ENCODE data around the gene GRIN3A.
"Not testable (repeated sequence)": the region's sequence is repeated elsewhere in the genome, so short reads cannot be mapped to it uniquely, and the experiment has no call there.

GRIN3A gene

DNA sequence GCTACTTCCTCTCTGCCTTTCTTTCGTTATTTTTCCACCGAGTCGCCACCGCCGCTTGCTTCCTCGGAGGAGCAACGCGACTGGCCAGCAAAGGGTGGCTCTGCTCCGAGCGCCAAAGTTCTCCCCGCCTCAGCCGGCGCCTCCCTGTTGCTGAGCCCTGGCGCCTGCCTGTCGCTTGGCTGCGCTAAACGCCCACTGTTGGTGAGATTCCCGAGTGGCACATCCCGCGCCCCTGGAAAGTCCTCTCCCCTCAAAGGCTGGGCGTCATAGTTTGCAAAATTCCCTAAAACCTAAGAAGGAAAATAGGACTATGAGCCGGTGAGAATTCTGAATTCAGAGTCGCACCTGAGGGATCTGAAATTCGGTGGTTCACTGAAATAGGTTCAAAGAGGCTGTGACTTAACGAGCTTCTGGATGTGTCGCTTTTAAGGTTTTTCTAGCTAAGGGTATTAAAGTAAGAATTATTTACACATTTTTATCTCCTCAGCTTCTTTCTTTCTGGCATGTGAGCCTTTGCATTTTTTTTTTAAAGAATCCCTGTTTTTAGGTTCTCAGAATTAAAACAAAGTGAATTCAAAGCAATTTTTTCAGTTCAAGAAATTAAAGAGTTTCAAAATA, at the start of gene GRIN3A:
Gene GRIN3A, minus strand, starts transcription at position 82 of the 618 bp plus-strand sequence. CDS start 668 bp downstream, outside the sequence.
- peak; percentile 56 for DNase-seq

DNA sequence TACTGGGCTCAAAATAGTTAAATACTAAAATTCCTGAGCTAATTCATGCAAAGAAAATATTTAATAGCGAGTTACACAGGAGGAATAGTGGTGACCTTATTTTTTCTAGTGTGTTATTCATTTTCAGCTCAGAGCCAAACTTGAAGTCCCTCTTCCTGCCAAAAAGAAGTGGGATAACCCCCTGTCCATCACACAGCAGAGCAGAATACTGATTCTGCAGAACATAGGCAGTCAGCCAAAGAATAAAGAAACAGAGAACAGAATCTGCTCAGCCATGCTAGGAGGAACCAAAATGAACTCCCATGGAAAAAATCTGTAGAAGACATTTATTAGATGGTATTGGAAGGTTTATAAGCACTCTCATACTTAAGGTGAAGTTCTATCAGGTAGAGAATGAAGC, 49.4 kb upstream of the GRIN3A start:
- no peak for DNase-seq

GRCh38 chr9:101778332-101778731, 39.9 kb upstream of the GRIN3A start:
- DNase-seq: no peak

- no peak for DNase-seq
These were observed 26.0 kb upstream of the GRIN3A start for GRCh38 chr9:101764472-101764871.

DNA sequence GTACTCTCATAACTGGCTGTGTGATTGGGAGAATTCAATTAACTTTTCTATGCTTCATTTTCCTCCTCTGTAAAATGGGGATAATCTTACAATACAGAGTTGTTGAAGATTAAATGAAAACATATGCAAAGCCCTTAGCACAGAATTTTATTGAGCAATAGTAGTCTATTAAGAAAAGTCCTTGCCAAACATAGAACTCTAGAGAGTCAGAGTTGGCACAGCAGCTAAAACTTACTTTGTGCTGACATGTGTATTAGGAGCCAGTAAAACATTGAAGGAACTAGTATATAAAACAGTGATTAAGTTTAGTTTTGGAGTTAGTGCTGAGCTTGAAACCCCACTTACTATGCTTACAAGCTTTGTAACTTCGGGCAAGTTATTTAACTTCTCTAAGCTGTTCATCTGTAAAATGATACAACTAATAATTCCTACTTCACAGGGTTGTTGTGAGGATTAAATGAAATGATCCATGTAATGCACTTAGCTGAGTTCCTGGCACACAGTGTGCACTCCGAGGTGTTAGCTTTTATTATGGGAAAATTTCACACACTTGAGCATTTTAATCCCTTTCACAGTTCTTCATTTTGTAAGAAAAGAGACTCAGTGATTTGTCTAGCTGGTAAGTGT, 20.0 kb upstream of the GRIN3A start:
- DNase-seq: no peak

DNA sequence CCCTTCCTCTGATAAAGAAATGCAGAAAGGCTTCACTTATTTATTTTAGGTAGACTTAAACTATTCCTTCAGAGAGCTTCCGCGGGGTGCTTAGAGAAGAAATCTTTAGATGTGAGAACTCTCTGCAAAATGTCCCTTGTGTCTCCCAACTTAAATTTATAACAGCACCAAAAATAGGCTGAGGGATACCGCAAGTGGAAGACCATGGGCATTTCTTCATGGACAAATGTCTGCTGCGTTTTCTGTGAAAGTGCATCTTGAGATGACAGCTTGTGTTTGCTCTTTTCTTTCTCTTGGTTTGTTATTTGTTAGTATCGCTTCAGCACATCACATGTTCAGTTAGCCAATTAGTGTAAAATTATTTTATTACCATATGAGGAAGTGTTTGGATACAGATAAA, 15.3 kb upstream of the GRIN3A start:
- no peak for DNase-seq

- no peak for DNase-seq
These were observed 13.4 kb upstream of the GRIN3A start for GRCh38 chr9:101751895-101752294.

- DNase-seq: no peak
These were observed 864 bp upstream of the GRIN3A start for GRCh38 chr9:101739311-101739710.

DNA sequence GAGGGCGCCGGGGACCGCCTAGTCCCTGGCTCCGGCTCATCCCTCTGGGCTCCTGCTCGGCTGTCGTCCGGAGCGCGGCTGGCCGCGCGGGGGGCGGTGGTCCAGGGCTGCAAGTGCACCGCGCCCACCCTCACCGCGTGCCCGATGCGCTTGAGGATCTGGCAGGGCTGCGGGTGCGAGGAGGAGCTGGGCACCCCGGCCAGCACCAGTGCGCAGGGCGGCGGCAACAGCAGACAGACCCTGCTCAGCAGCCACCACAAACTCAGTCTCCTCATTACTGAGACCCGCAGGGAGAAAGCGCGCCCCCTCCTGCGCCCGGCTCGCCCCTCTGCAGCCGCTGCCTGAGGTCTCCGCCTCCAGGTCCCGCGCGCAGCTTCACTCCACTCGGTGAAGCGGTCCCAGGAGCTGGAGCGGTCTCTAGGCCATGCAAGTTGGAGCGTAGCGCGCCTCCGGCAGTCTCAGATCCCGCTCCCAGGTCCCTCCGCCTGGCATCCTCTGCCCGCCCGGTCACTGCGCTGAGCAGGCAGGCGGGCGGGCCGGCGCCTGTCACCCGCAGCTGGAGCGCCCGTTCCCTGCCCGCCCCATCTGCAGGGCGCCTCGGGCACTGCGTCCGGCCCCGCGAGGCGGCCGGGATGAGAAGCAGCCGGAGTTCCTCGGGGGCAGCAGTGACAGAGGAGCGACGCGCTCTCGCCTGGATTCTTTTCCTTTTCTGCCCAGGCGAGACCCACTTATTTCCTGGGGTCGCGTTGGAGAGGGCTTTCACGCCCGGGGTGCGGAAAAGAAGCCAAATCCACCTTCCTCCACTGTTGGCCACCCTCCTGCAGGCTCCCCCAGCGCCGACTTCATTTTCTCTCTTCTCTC, 512 bp downstream of the GRIN3A start:
- peak; percentile 44 for DNase-seq

DNA sequence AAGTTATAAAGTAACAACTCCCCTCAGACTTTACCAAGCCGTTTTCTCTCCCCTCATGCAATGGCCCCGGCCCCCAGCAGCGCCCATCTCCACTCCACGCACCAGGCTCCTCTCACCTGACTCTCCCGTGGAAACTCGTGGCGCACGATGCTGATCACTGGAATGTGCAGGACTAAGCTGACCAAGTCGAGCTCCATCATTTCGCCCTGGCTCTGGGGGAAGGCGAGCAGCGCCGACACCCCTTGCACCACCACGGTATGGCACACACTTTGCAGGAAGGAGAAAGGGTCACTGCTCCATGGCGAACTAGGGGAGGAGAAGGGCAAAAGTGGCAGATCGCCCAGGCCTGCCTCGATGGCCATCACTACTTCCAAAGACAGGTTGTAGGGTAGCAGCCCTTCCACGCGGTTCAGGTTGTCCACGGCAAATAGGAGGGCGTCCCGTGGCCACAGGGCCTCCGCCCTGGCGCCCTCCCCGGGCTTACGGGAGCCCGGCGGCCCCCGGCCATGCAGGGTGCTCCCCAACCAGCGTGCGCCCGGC, 1.2 kb downstream of the GRIN3A start:
- no peak for DNase-seq

GRCh38 chr9:101736717-101737116, 1.7 kb downstream of the GRIN3A start:
- DNase-seq: no peak

- no peak for DNase-seq
These were observed 7.0 kb downstream of the GRIN3A start for GRCh38 chr9:101731429-101731828.

DNA sequence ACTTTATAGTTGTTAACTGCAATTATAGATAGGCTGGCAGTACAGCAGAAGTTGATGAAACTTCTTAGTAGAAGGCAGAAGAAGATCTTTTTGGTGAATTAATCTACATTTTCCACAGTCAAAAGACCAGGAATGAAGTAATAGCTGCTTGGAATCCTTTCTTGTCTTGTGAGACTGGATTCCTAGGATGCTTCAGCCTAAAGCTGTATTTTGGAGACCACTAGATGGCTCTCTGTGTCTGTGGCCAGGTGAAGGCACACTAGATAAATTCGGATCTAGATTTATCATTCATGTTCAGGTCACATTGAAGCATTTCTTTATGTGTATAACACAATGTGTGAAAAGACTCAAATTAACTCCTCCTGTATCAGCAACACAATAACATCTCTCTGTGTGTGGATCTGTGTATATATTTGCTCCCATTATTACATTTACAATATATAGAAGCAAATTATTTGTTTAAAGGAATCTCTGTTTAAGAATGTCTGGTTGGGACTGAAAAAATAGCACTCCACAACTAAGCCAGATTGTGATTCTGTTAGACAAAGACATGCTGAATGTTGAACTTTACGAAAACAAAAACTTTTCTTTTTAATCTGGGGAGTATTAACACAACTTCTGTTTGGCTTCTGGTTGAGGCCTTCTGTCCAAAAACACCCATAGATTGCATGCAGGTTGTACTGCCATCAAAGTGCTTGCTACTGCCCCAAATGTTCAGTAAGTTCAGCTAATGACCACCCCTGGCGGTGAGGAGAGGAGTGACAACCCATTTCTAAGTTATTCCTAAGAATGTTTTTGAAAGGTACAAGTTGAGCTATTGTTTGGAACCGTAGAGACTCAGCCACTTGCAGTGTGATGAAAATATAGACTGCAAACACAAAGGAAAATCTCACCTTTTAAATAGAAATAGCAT, 10.6 kb downstream of the GRIN3A start:
- DNase-seq: peak; percentile 61

- not testable (repeated sequence) for DNase-seq
These were observed 14.2 kb downstream of the GRIN3A start for GRCh38 chr9:101724271-101724670.

GRCh38 chr9:101718192-101718591, 20.3 kb downstream of the GRIN3A start:
- peak; percentile 34 for DNase-seq

- peak; percentile 89 for DNase-seq
These were observed 21.8 kb downstream of the GRIN3A start for GRCh38 chr9:101716629-101717028.

DNA sequence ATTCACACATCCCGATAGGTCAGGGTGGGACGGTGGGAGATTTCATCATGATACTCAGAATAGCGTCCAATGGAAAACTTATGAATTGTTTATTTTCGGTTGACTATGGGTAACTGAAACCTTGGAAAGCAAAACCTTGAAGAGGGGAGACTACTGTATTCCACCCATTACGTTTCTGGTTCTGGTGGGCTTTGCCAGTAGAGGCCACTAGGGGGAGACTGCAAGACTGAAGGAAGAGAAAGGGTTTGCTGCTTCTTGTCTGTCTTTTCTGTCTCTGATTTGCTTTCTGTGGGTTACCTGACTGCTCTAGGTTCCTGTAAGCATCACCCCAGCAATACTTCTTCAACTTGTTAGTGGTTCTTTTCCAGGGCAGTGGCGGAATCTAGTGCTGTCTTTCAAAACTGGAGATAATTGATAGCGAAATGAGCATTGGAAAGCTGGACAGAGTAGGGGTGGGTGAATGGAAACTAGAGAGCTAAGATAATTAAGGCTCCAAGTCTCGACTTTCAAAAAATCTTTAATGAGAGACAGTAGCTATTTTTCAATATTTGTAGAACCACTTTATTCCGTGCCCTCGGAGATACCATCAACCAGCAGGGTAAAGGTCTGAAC, 27.0 kb downstream of the GRIN3A start:
- DNase-seq: peak; percentile 19

DNA sequence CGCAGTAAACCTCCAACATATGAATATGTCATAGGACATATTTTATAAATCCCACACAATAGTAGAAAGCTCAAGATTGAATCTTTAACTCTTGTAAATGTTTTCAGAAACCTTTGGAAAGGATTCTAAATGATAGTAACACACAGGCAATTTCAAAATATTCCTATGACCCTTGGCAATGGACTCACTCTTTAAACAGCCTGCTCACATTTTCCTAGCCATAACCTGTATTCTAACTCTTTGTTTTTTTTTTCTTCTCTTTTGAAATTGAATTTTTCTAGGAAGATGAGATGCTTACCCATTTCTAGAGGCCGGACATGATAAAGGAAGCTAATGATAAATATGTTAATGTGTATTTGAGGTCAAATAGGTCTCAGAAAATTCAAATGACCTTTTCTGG, 29.6 kb downstream of the GRIN3A start:
- no peak for DNase-seq

- DNase-seq: no peak
These were observed 30.7 kb downstream of the GRIN3A start for GRCh38 chr9:101707721-101708120.

DNA sequence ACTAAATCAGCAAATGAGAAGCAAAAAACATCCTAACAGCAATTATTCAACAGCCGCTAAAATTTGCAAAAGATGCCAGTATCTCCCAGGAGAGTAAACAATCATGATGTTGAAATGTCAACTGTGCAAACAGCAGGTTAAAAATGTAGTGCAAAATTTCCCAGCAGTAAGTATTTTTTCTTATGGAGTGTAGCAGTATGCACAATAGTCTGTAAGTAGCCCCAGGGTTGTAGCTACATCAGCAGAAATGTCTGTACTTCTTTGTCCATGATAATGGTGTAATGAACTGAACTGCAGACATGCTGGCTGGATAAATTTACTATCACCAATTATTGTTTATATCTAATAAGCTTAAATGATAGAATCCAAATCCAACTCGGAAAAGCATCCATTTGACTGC, 31.4 kb downstream of the GRIN3A start:
- DNase-seq: no peak

GRCh38 chr9:101706261-101706798, 32.1 kb downstream of the GRIN3A start:
- DNase-seq: no peak
